SK-N-SH (cell line): Measurements from ENCODE around the gene SH2D3A. TPM values are rescaled to one million over a fixed set of nuclear protein-coding genes. Genes with fewer than 3 reads are reported as not detected.

Source experiments
- CTCF ChIA-PET: fragments of 300-600, 350-600 bp; formaldehyde crosslinking; extraction: SDS; loops from one replicate; lab custom pipeline; 2021; lab: Yijun Ruan, JAX
- POLR2A ChIA-PET: fragments of 350-600 bp; sonication (Branson Sonifier 250); formaldehyde crosslinking; extraction: SDS; loops from one replicate; lab custom pipeline; 2020; ENCODE audit warnings: antibody characterized with exemption, inconsistent platforms; lab: Yijun Ruan, JAX
- DNase-seq: peaks from one replicate; pipeline ENCODE4 v3.0.0; 2012
- H2AFZ ChIP-seq: fragments of 200-600 bp; sonication (generic); 2 replicates; pipeline ENCODE4 v1.8.1; 2016; ENCODE audit warnings: antibody characterized with exemption, mild to moderate bottlenecking, low read depth
- H3F3A ChIP-seq: fragments of 200-600 bp; sonication (generic); replicated peaks from 2 replicates; pipeline ENCODE3; 2016; ENCODE audit warnings: antibody characterized with exemption, mild to moderate bottlenecking; ENCODE audit not compliant: insufficient read depth
- H3K27ac ChIP-seq, 2 experiments: fragments of 200-500 bp in 1 of 2; fragments of 200-600 bp in 1 of 2; sonication (Bioruptor generic) in 1 of 2; sonication (generic), shearing (Covaris generic) in 1 of 2; 2 replicates each; pipeline versions ENCODE4 v1.5.1 to v1.6.1; 2014 to 2016; ENCODE audit warnings: low read depth in 2 of 2, inconsistent platforms in 1 of 2, low read length in 1 of 2, mild to moderate bottlenecking in 1 of 2, mixed read lengths in 1 of 2
- H3K27me3 ChIP-seq: fragments of 200-600 bp; sonication (generic), shearing (Covaris generic); 2 replicates; pipeline ENCODE4 v1.6.1; 2016; ENCODE audit warnings: mixed run types; ENCODE audit not compliant: insufficient read depth
- H3K36me3 ChIP-seq, 2 experiments: fragments of 200-500 bp in 1 of 2; fragments of 200-600 bp in 1 of 2; sonication (Bioruptor generic) in 1 of 2; sonication (generic) in 1 of 2; replicated peaks in 1 of 2; 2 replicates each; pipeline versions ENCODE3 to v1.5.1; 2014 to 2016; ENCODE audit warnings: low read length in 1 of 2, mild to moderate bottlenecking in 1 of 2; ENCODE audit not compliant: insufficient read depth in 2 of 2, control insufficient read depth in 1 of 2
- H3K4me1 ChIP-seq, 2 experiments: fragments of 200-500 bp in 1 of 2; fragments of 200-600 bp in 1 of 2; sonication (Bioruptor generic) in 1 of 2; sonication (generic), shearing (Covaris generic) in 1 of 2; 2 replicates each; pipeline versions ENCODE4 v1.5.1 to v1.6.1; 2014 to 2016; ENCODE audit warnings: low read depth in 1 of 2, low read length in 1 of 2, mixed run types in 1 of 2; ENCODE audit not compliant: insufficient read depth in 2 of 2, control insufficient read depth in 1 of 2
- H3K4me2 ChIP-seq: fragments of 200-600 bp; sonication (generic), shearing (Covaris generic); 2 replicates; pipeline ENCODE4 v1.6.1; 2017; ENCODE audit warnings: mixed run types
- H3K4me3 ChIP-seq, 2 experiments: fragments of 200-500 bp in 1 of 2; fragments of 200-600 bp in 1 of 2; sonication (Bioruptor generic) in 1 of 2; sonication (generic), shearing (Covaris generic) in 1 of 2; 2 replicates each; pipeline versions ENCODE4 v1.5.1 to v1.8.1; 2014 to 2016; ENCODE audit warnings: low read depth in 2 of 2, inconsistent platforms in 1 of 2, low read length in 1 of 2, mild to moderate bottlenecking in 1 of 2, mixed read lengths in 1 of 2, moderate library complexity in 1 of 2
- H3K79me2 ChIP-seq: fragments of 200-600 bp; sonication (generic); 2 replicates; pipeline ENCODE4 v1.8.1; 2017; ENCODE audit warnings: mild to moderate bottlenecking; ENCODE audit not compliant: insufficient read depth
- H3K9ac ChIP-seq: fragments of 200-600 bp; sonication (generic); 2 replicates; pipeline ENCODE4 v1.6.1; 2017; ENCODE audit warnings: mixed run types
- H3K9me2 ChIP-seq: fragments of 200-600 bp; sonication (generic); 2 replicates; pipeline ENCODE4 v1.6.1; 2017; ENCODE audit warnings: mixed run types
- H3K9me3 ChIP-seq: fragments of 200-600 bp; sonication (generic); 2 replicates; pipeline ENCODE4 v1.6.1; 2017; ENCODE audit warnings: mixed run types, mild to moderate bottlenecking, moderate library complexity
- H4K20me1 ChIP-seq: fragments of 200-600 bp; sonication (generic); 2 replicates; pipeline ENCODE4 v1.6.1; 2017; ENCODE audit warnings: mild to moderate bottlenecking, mixed run types; ENCODE audit not compliant: insufficient read depth
- CTCF ChIP-seq: fragments of 200-600 bp; sonication (generic); IDR thresholded peaks from 2 replicates; pipeline ENCODE4 v1.6.1; 2017; ENCODE audit warnings: antibody characterized with exemption, mild to moderate bottlenecking, moderate library complexity
- EP300 ChIP-seq, 2 experiments: IDR thresholded peaks; 2 replicates each; pipeline versions ENCODE4 v1.4.0 to v1.6.1; 2012; ENCODE audit warnings: borderline replicate concordance in 1 of 2, low read depth in 1 of 2, low read length in 1 of 2
- EZH2phosphoT487 ChIP-seq: fragments of 200-600 bp; sonication (generic); IDR thresholded peaks from 2 replicates; pipeline ENCODE4 v1.6.1; 2017; ENCODE audit warnings: low read depth, mixed run types, mild to moderate bottlenecking, antibody characterized with exemption, moderate library complexity, borderline replicate concordance
- IRF3 ChIP-seq: fragments of 150-350 bp; IDR thresholded peaks from 2 replicates; pipeline ENCODE4 v1.6.1; 2016; ENCODE audit warnings: mild to moderate bottlenecking, low read depth, low read length
- MEF2A ChIP-seq: IDR thresholded peaks from 2 replicates; pipeline ENCODE4 v1.4.0; 2012; ENCODE audit warnings: low read depth, borderline replicate concordance
- MXI1 ChIP-seq: IDR thresholded peaks from 2 replicates; pipeline ENCODE4 v1.6.1; 2012; ENCODE audit warnings: mild to moderate bottlenecking, low read depth, low read length, improper control_type of control experiment
- RCOR1 ChIP-seq: fragments of 150-350 bp; IDR thresholded peaks from 2 replicates; pipeline ENCODE4 v1.6.1; 2017; ENCODE audit warnings: antibody characterized with exemption, low read length
- REST ChIP-seq: IDR thresholded peaks from 2 replicates; pipeline ENCODE4 v1.6.1; 2012; ENCODE audit warnings: mild to moderate bottlenecking, low read depth, low read length, moderate library complexity
- RFX5 ChIP-seq: IDR thresholded peaks from 2 replicates; pipeline ENCODE4 v1.6.1; 2012; ENCODE audit warnings: mild to moderate bottlenecking, improper control_type of control experiment, low read length
- SMC3 ChIP-seq: IDR thresholded peaks from 2 replicates; pipeline ENCODE4 v1.6.1; 2012; ENCODE audit warnings: low read depth, low read length, improper control_type of control experiment
- TAF1 ChIP-seq: IDR thresholded peaks from 2 replicates; pipeline ENCODE4 v1.6.1; 2012; ENCODE audit warnings: low read depth, mild to moderate bottlenecking, low read length, moderate library complexity, borderline replicate concordance
- TEAD4 ChIP-seq: IDR thresholded peaks from 2 replicates; pipeline ENCODE4 v1.4.0; 2012; ENCODE audit warnings: mild to moderate bottlenecking, borderline replicate concordance; ENCODE audit not compliant: insufficient read depth
- YY1 ChIP-seq: IDR thresholded peaks from 2 replicates; pipeline ENCODE4 v1.4.0; 2012; ENCODE audit warnings: low read depth, mild to moderate bottlenecking
- ZBTB33 ChIP-seq: IDR thresholded peaks from 2 replicates; pipeline ENCODE4 v1.4.0; 2012; ENCODE audit warnings: low read depth, borderline replicate concordance
- WGBS: methylation state at CpG from one replicate; pipeline ENCODE4 v1.1.6; 2017; ENCODE audit warnings: low lambda C conversion rate; 5-methylcytosine and 5-hydroxymethylcytosine counted together
- polyA plus RNA-seq, 3 experiments: library from polyadenylated mRNA; depleted of rRNA; stranded (reverse); fragments of >200 nt; gene quantifications; 2 replicates each; pipeline ENCODE4 v1.2.3, GENCODE V29; 2012

The SH2D3A gene
- polyA plus RNA-seq, 1 of the 3 experiments (the other 2 are of a cell fraction): 0.35 TPM

GRCh38 chr19:6725513-6726231 is 41.6 kb downstream of the SH2D3A start:
- WGBS: 66% methylated on average over 14 of the region's 16 CpGs
- no peaks in the 10 kb centered on the region for H3K9me2 ChIP-seq
- H3K27me3 ChIP-seq: peaks cover 7% of the 10 kb centered on the region; the same call in 1 of the 2 replicates
- no peaks in the 10 kb centered on the region for H3F3A ChIP-seq
- no peaks in the 10 kb centered on the region for H3K36me3 ChIP-seq
- POLR2A ChIA-PET: no interaction called here
- H2AFZ ChIP-seq: no peak overlapping the region
- CTCF ChIA-PET: interaction anchor here (1.5 kb wide), 1 partner anchor 10 kb away, joined by 3 read pairs; no protein-coding TSS in a partner anchor
- no peaks in the 10 kb centered on the region for H4K20me1 ChIP-seq
- H3K4me1 ChIP-seq: no peaks in the 10 kb centered on the region
- no peak for TF ChIP-seq REST
- no peak for TF ChIP-seq IRF3
- TF ChIP-seq TEAD4: no peak
- TF ChIP-seq EZH2phosphoT487: no peak
- TF ChIP-seq SMC3: no peak
- TF ChIP-seq MEF2A: no peak
- no peak for TF ChIP-seq CTCF
- no peak for TF ChIP-seq YY1
- no peak for TF ChIP-seq RCOR1
- no peak for TF ChIP-seq EP300 (IDR thresholded peaks at IDR 0.05; ENCODE audit: borderline replicate concordance in 1 of 2, low read depth in 1 of 2, low read length in 1 of 2)
- no peak for TF ChIP-seq TAF1
- TF ChIP-seq RFX5: no peak
- no peak for TF ChIP-seq MXI1
- no peak for TF ChIP-seq ZBTB33
- H3K9me3 ChIP-seq: no peaks in the 10 kb centered on the region
- no peak for DNase-seq
- H3K9ac ChIP-seq: no peak overlapping the region
- H3K4me2 ChIP-seq: no peak overlapping the region
- H3K27ac ChIP-seq: no peak overlapping the region
- H3K79me2 ChIP-seq: no peaks in the 10 kb centered on the region
- no peak overlapping the region for H3K4me3 ChIP-seq
